HCT116 (cell line): Measurements from ENCODE around the gene MPIG6B. TPM values are rescaled to one million over a fixed set of nuclear protein-coding genes. Genes with fewer than 3 reads are reported as not detected.

ENCODE experiments used
- ATAC-seq: fragments of 200-7000 bp; cut with Tn5 transposase; 2 replicates; pipeline ENCODE4 v1.9.1; 2020; ENCODE audit warnings: mild to moderate bottlenecking, moderate library complexity
- BruUV-seq: library from RNA; stranded (reverse); fragments of 400-500 nt; replicated peaks from 2 replicates; lab custom pipeline; 2021; lab: Mats Ljungman, UMichigan
- CTCF ChIA-PET: fragments of 300-600 bp; sonication (Branson Sonifier 250); formaldehyde crosslinking; loops from one replicate; lab custom pipeline; 2021; ENCODE audit warnings: antibody characterized with exemption; lab: Charles Lee
- POLR2A ChIA-PET: fragments of 300-600, 350-600 bp; sonication (Branson Sonifier 250); formaldehyde crosslinking; loops from one replicate; lab custom pipeline; 2021; ENCODE audit warnings: antibody characterized with exemption; lab: Charles Lee
- RAD21 ChIA-PET, 2 experiments: fragments of 300-600 bp; sonication (Branson Sonifier 250); formaldehyde crosslinking; loops; one replicate each; lab custom pipeline; 2023; ENCODE audit warnings: low total read pairs in 2 of 2; ENCODE audit not compliant: uncharacterized antibody in 2 of 2, unreplicated experiment in 2 of 2, low non-redundant PET in 1 of 2; lab: Charles Lee
- DNase-seq: peaks from one replicate; pipeline ENCODE4 v3.0.0-alpha.2; 2010; ENCODE audit warnings: low read depth, low spot score
- H2AFZ ChIP-seq: fragments of 200-600 bp; shearing (Covaris generic), sonication (generic); 2 replicates; pipeline ENCODE4 v1.6.1; 2017; ENCODE audit warnings: low read depth, mixed run types, mixed read lengths, antibody characterized with exemption, low read length; ENCODE audit not compliant: poor library complexity, severe bottlenecking
- H3K27ac ChIP-seq: 2 replicates; pipeline ENCODE4 v1.5.1; 2012; ENCODE audit warnings: low read depth, low read length
- H3K27me3 ChIP-seq: fragments of 200-600 bp; sonication (generic); 2 replicates; pipeline ENCODE4 v1.6.1; 2016; ENCODE audit warnings: mixed run types, low read length, mixed read lengths; ENCODE audit not compliant: insufficient read depth
- H3K36me3 ChIP-seq, 2 experiments: fragments of 200-500 bp in 1 of 2; fragments of 200-600 bp in 1 of 2; sonication (Bioruptor generic) in 1 of 2; sonication (generic) in 1 of 2; 2 replicates each; pipeline versions ENCODE4 v1.5.1 to v1.6.1; 2014 to 2016; ENCODE audit warnings: low read length in 2 of 2, inconsistent platforms in 1 of 2, mixed read lengths in 1 of 2, mixed run types in 1 of 2; ENCODE audit not compliant: insufficient read depth in 2 of 2, control insufficient read depth in 1 of 2
- H3K4me1 ChIP-seq, 2 experiments: fragments of 200-600 bp in 1 of 2; sonication (generic) in 1 of 2; 2 replicates each; pipeline versions ENCODE4 v1.5.1 to v1.6.1; 2012 to 2017; ENCODE audit warnings: low read length in 2 of 2, inconsistent platforms in 1 of 2, mild to moderate bottlenecking in 1 of 2, mixed read lengths in 1 of 2, mixed run types in 1 of 2, moderate library complexity in 1 of 2; ENCODE audit not compliant: insufficient read depth in 2 of 2, control insufficient read depth in 1 of 2
- H3K4me2 ChIP-seq: fragments of 200-600 bp; sonication (generic); 2 replicates; pipeline ENCODE4 v1.6.1; 2017; ENCODE audit warnings: mixed run types, low read length, mixed read lengths
- H3K4me3 ChIP-seq, 2 experiments: fragments of 200-600 bp in 1 of 2; sonication (generic) in 1 of 2; replicated peaks in 1 of 2; 2 replicates each; pipeline ENCODE4 v1.5.1; 2011 to 2016; ENCODE audit warnings: low read length in 2 of 2, control low read depth in 1 of 2, low read depth in 1 of 2, mild to moderate bottlenecking in 1 of 2, mixed read lengths in 1 of 2, mixed run types in 1 of 2
- H3K79me2 ChIP-seq: fragments of 200-600 bp; sonication (generic); 2 replicates; pipeline ENCODE4 v1.6.1; 2017; ENCODE audit warnings: mild to moderate bottlenecking, mixed run types, low read length, moderate library complexity, mixed read lengths; ENCODE audit not compliant: insufficient read depth
- H3K9ac ChIP-seq: fragments of 200-600 bp; sonication (generic); 2 replicates; pipeline ENCODE4 v1.6.1; 2016; ENCODE audit warnings: low read length, mixed read lengths
- H3K9me2 ChIP-seq: fragments of 200-600 bp; sonication (generic), shearing (Covaris generic); 2 replicates; pipeline ENCODE4 v1.6.1; 2017; ENCODE audit warnings: mixed run types, mild to moderate bottlenecking, moderate library complexity; ENCODE audit not compliant: insufficient read depth
- H3K9me3 ChIP-seq, 2 experiments: fragments of 200-500 bp in 1 of 2; fragments of 200-600 bp in 1 of 2; sonication (Bioruptor generic) in 1 of 2; sonication (generic) in 1 of 2; 2 replicates each; pipeline ENCODE4 v1.6.1; 2014 to 2017; ENCODE audit warnings: low read length in 2 of 2, mixed read lengths in 2 of 2, inconsistent platforms in 1 of 2, low read depth in 1 of 2, mild to moderate bottlenecking in 1 of 2, mixed run types in 1 of 2, moderate library complexity in 1 of 2; ENCODE audit not compliant: control insufficient read depth in 1 of 2, insufficient read depth in 1 of 2
- H4K20me1 ChIP-seq: fragments of 200-600 bp; sonication (generic), shearing (Covaris generic); 2 replicates; pipeline ENCODE4 v1.6.1; 2017; ENCODE audit warnings: mixed run types, mild to moderate bottlenecking, moderate library complexity; ENCODE audit not compliant: insufficient read depth
- ELF1 ChIP-seq: IDR thresholded peaks from 2 replicates; pipeline ENCODE4 v1.6.1; 2012; ENCODE audit warnings: low read depth, borderline replicate concordance
- EZH2phosphoT487 ChIP-seq: fragments of 200-600 bp; IDR thresholded peaks from 2 replicates; pipeline ENCODE4 v1.6.1; 2018; ENCODE audit warnings: antibody characterized with exemption, borderline replicate concordance
- MAX ChIP-seq: IDR thresholded peaks from 2 replicates; pipeline ENCODE4 v1.6.1; 2012
- RAD21 ChIP-seq: IDR thresholded peaks from 2 replicates; pipeline ENCODE4 v1.6.1; 2012; ENCODE audit warnings: low read depth, mild to moderate bottlenecking
- SP1 ChIP-seq: IDR thresholded peaks from 2 replicates; pipeline ENCODE4 v1.6.1; 2012; ENCODE audit warnings: low read depth
- SRF ChIP-seq: IDR thresholded peaks from 2 replicates; pipeline ENCODE4 v1.6.1; 2012; ENCODE audit warnings: low read depth
- ZBTB33 ChIP-seq: IDR thresholded peaks from 2 replicates; pipeline ENCODE4 v1.6.1; 2011; ENCODE audit warnings: mild to moderate bottlenecking, low read length, moderate library complexity; ENCODE audit not compliant: insufficient replicate concordance; ENCODE audit errors: extremely low read depth
- ZFX ChIP-seq: fragments of 450-650 bp; IDR thresholded peaks from 2 replicates; pipeline ENCODE4 v1.6.1; 2017
- ZNF274 ChIP-seq: fragments of 200-500 bp; sonication (Bioruptor generic); IDR thresholded peaks from 2 replicates; pipeline ENCODE4 v1.6.1; 2014; ENCODE audit warnings: mild to moderate bottlenecking, low read depth, low read length, inconsistent platforms
- intact Hi-C: fragments of 100-400 bp; cut with micrococcal nuclease; formaldehyde crosslinking; loops from 2 replicates; pipeline ENCODE4 v1.10.0; 2022
- total RNA-seq: library from RNA; stranded (reverse); gene quantifications from one replicate; pipeline ENCODE4 v1.2.1, GENCODE V29; 2021; ENCODE audit not compliant: unreplicated experiment
- TF ChIP-seq, protein P1 (sequence below): IDR thresholded peaks from 2 replicates; pipeline ENCODE4 v1.6.1; 2012; ENCODE audit warnings: low read depth

Gene MPIG6B
- total RNA-seq, 1 experiment from 2014 or later = 0.42 TPM

DNA sequence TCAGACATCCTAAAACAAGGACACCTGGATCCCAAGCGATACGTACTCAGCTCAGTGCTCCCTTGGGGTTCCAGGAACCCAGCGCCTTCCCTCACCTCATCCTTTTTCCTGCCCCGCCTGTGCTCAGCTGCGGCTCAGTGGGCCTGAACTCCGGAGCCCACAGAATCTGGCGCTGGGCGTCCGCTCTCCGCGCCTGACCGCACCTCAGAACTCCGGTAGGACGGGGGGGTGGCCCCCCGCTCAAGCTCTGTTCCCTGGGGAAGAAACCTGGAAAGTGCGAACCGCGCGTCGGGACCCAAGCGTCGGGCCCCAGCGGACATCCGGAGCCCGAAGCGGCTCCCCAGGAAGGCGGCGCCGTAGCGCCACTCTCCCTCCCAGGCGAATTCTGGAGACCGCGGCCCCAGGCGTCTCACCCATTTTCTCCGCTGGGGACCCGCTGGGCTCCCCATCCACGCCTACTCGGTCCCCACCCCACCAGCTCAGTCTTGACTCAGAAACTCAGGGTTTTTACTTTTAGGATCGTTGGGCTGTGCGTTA, 42.0 kb upstream of the MPIG6B start:
- DNase-seq = no peak
- ChIA-PET POLR2A (interaction anchor here (0.7 to 0.9 kb wide), 2 partner anchors 48 to 146 kb away, joined by 3 read pairs; partner anchors contain the start of genes DDAH2 and HSPA1B), RAD21 (interaction anchor here (0.6 to 0.9 kb wide), 3 partner anchors 54 to 370 kb away, joined by 3 read pairs; no protein-coding TSS in a partner anchor), CTCF (interaction anchor here (0.7 to 2.2 kb wide), 4 partner anchors 58 to 271 kb away, joined by 3 to 9 read pairs (median 6); partner anchors contain the start of gene MSH5)
- no peaks in the 10 kb centered on the region for H3K9me2 ChIP-seq
- H3K27me3 ChIP-seq = no peaks in the 10 kb centered on the region
- H3K4me2 ChIP-seq = peak overlapping the region; percentile 85
- H3K4me3 ChIP-seq = peak overlapping the region; percentile 53 to 61
- H3K4me1 ChIP-seq = peaks cover 4 to 19% of the 10 kb centered on the region in 2 experiments; a peak in 3 of 4 replicates
- ATAC-seq = peak; percentile 67
- TSS peak; percentile 49 for BruUV-seq
- H3K79me2 ChIP-seq = no peaks in the 10 kb centered on the region
- intact Hi-C loops = loop anchor here (2.0 kb wide), 1 partner anchor 50 kb away; no protein-coding TSS in a partner anchor
- H3K9me3 ChIP-seq = no peaks in the 10 kb centered on the region
- peak overlapping the region; percentile 64 for H3K9ac ChIP-seq
- H3K36me3 ChIP-seq = no peaks in the 10 kb centered on the region
- peak overlapping the region; percentile 70 for H3K27ac ChIP-seq
- H4K20me1 ChIP-seq = no peaks in the 10 kb centered on the region
- TF ChIP-seq ZFX (peak; percentile 52; the same call in 1 of the 2 replicates), ZNF274 (no peak)
- peak overlapping the region; percentile 57 for H2AFZ ChIP-seq

GRCh38 chr6:31683591-31683990, 39.6 kb upstream of the MPIG6B start:
- no peak overlapping the region for H3K9ac ChIP-seq
- no peaks in the 10 kb centered on the region for H3K9me3 ChIP-seq
- no TSS peak for BruUV-seq
- no peak overlapping the region for H2AFZ ChIP-seq
- DNase-seq (no peak), ATAC-seq (no peak)
- peaks cover 4 to 19% of the 10 kb centered on the region in 2 experiments; a peak in 3 of 4 replicates for H3K4me1 ChIP-seq
- no peak for TF ChIP-seq EZH2phosphoT487
- TF ChIP-seq, protein P1, sequence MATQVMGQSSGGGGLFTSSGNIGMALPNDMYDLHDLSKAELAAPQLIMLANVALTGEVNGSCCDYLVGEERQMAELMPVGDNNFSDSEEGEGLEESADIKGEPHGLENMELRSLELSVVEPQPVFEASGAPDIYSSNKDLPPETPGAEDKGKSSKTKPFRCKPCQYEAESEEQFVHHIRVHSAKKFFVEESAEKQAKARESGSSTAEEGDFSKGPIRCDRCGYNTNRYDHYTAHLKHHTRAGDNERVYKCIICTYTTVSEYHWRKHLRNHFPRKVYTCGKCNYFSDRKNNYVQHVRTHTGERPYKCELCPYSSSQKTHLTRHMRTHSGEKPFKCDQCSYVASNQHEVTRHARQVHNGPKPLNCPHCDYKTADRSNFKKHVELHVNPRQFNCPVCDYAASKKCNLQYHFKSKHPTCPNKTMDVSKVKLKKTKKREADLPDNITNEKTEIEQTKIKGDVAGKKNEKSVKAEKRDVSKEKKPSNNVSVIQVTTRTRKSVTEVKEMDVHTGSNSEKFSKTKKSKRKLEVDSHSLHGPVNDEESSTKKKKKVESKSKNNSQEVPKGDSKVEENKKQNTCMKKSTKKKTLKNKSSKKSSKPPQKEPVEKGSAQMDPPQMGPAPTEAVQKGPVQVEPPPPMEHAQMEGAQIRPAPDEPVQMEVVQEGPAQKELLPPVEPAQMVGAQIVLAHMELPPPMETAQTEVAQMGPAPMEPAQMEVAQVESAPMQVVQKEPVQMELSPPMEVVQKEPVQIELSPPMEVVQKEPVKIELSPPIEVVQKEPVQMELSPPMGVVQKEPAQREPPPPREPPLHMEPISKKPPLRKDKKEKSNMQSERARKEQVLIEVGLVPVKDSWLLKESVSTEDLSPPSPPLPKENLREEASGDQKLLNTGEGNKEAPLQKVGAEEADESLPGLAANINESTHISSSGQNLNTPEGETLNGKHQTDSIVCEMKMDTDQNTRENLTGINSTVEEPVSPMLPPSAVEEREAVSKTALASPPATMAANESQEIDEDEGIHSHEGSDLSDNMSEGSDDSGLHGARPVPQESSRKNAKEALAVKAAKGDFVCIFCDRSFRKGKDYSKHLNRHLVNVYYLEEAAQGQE = no peak
- TF ChIP-seq ZBTB33 = no peak
- no peak for TF ChIP-seq RAD21
- no peak for TF ChIP-seq ELF1
- TF ChIP-seq MAX = no peak
- TF ChIP-seq ZFX = no peak
- no peak for TF ChIP-seq SP1
- TF ChIP-seq SRF = no peak
- TF ChIP-seq ZNF274 = no peak
- no peaks in the 10 kb centered on the region for H3K27me3 ChIP-seq
- H3K9me2 ChIP-seq = no peaks in the 10 kb centered on the region
- POLR2A ChIA-PET = no interaction called here
- H3K27ac ChIP-seq = no peak overlapping the region
- H3K4me2 ChIP-seq = no peak overlapping the region
- RAD21 ChIA-PET = no interaction called here
- peaks cover 5 to 9% of the 10 kb centered on the region in 2 experiments; a peak in 2 of 4 replicates for H3K36me3 ChIP-seq
- CTCF ChIA-PET = interaction anchor here (1.6 kb wide), 1 partner anchor 90 kb away, joined by 3 read pairs; no protein-coding TSS in a partner anchor
- no peak overlapping the region for H3K4me3 ChIP-seq
- H4K20me1 ChIP-seq = no peaks in the 10 kb centered on the region
- intact Hi-C loops = no loop called here
- H3K79me2 ChIP-seq = no peaks in the 10 kb centered on the region
